Renal cortex interstitium (tissue), 15 donors: ENCODE measurements around the gene POFUT1. TPM values are rescaled to one million over a fixed set of nuclear protein-coding genes. Genes with fewer than 3 reads are reported as not detected.
"Not testable (repeated sequence)": the region's sequence is repeated elsewhere in the genome, so short reads cannot be mapped to it uniquely, and the experiment has no call there.

Experiments
- DNase-seq, 11 donors: peaks; one replicate each; pipeline ENCODE4 v3.0.0-alpha.2; 2013; ENCODE audit warnings: low read depth in 9 of 11, low spot score in 4 of 11; ENCODE audit errors: extremely low read depth in 1 of 11
- long read RNA-seq, 16 experiments: transcript quantifications; one replicate each; lab custom pipeline, GENCODE V29; 2026
- polyA plus RNA-seq, 3 donors: library from polyadenylated mRNA; unstranded; fragments of 120-200 nt; gene quantifications; one replicate each; pipeline ENCODE4 v1.2.1, GENCODE V29; 2013; ENCODE audit not compliant: insufficient read length in 3 of 3

The POFUT1 gene
- polyA plus RNA-seq, result 10 to 100 TPM; 40.8 to 45.0 (median 41.7) TPM
- long read RNA-seq, donor 1, full-length matches to known transcripts, result 13 of 13 reads
- long read RNA-seq, donor 1, partial matches to known transcripts, result 0 of 13 reads
- long read RNA-seq, donor 1, other reads (novel, unspliced or antisense), result 0 of 13 reads
- long read RNA-seq, donor 2, full-length matches to known transcripts, result 8 of 8 reads
- long read RNA-seq, donor 2, partial matches to known transcripts, result 0 of 8 reads
- long read RNA-seq, donor 2, other reads (novel, unspliced or antisense), result 0 of 8 reads
- long read RNA-seq, donor 3, full-length matches to known transcripts, result 11 of 11 reads
- long read RNA-seq, donor 3, partial matches to known transcripts, result 0 of 11 reads
- long read RNA-seq, donor 3, other reads (novel, unspliced or antisense), result 0 of 11 reads
- long read RNA-seq, donor 4, full-length matches to known transcripts, result 8 of 8 reads
- long read RNA-seq, donor 4, partial matches to known transcripts, result 0 of 8 reads
- long read RNA-seq, donor 4, other reads (novel, unspliced or antisense), result 0 of 8 reads
- long read RNA-seq, donor 5, full-length matches to known transcripts, result 15 of 15 reads
- long read RNA-seq, donor 5, partial matches to known transcripts, result 0 of 15 reads
- long read RNA-seq, donor 5, other reads (novel, unspliced or antisense), result 0 of 15 reads
- long read RNA-seq, donor 6, full-length matches to known transcripts, result 5 of 5 reads
- long read RNA-seq, donor 6, partial matches to known transcripts, result 0 of 5 reads
- long read RNA-seq, donor 6, other reads (novel, unspliced or antisense), result 0 of 5 reads
- long read RNA-seq, donor 7, full-length matches to known transcripts, result 7 of 7 reads
- long read RNA-seq, donor 7, partial matches to known transcripts, result 0 of 7 reads
- long read RNA-seq, donor 7, other reads (novel, unspliced or antisense), result 0 of 7 reads
- long read RNA-seq, donor 8, full-length matches to known transcripts, result 18 of 18 reads
- long read RNA-seq, donor 8, partial matches to known transcripts, result 0 of 18 reads
- long read RNA-seq, donor 8, other reads (novel, unspliced or antisense), result 0 of 18 reads
- long read RNA-seq, donor 9, full-length matches to known transcripts, result 7 of 7 reads
- long read RNA-seq, donor 9, partial matches to known transcripts, result 0 of 7 reads
- long read RNA-seq, donor 9, other reads (novel, unspliced or antisense), result 0 of 7 reads
- long read RNA-seq, donor 10, full-length matches to known transcripts, result 8 of 8 reads
- long read RNA-seq, donor 10, partial matches to known transcripts, result 0 of 8 reads
- long read RNA-seq, donor 10, other reads (novel, unspliced or antisense), result 0 of 8 reads
- long read RNA-seq, donor 11, full-length matches to known transcripts, result 16 of 16 reads
- long read RNA-seq, donor 11, partial matches to known transcripts, result 0 of 16 reads
- long read RNA-seq, donor 11, other reads (novel, unspliced or antisense), result 0 of 16 reads
- long read RNA-seq, donor 12, full-length matches to known transcripts, result 4 of 4 reads
- long read RNA-seq, donor 12, partial matches to known transcripts, result 0 of 4 reads
- long read RNA-seq, donor 12, other reads (novel, unspliced or antisense), result 0 of 4 reads
- long read RNA-seq, donor 13, full-length matches to known transcripts, result 24 of 24 reads
- long read RNA-seq, donor 13, partial matches to known transcripts, result 0 of 24 reads
- long read RNA-seq, donor 13, other reads (novel, unspliced or antisense), result 0 of 24 reads
- long read RNA-seq, donor 14, full-length matches to known transcripts, result 12 of 12 reads
- long read RNA-seq, donor 14, partial matches to known transcripts, result 0 of 12 reads
- long read RNA-seq, donor 14, other reads (novel, unspliced or antisense), result 0 of 12 reads
- long read RNA-seq, donor 15, full-length matches to known transcripts, result 2 of 2 reads
- long read RNA-seq, donor 15, partial matches to known transcripts, result 0 of 2 reads
- long read RNA-seq, donor 15, other reads (novel, unspliced or antisense), result 0 of 2 reads
- long read RNA-seq, donor 16, full-length matches to known transcripts, result 20 of 25 reads
- long read RNA-seq, donor 16, partial matches to known transcripts, result 5 of 25 reads
- long read RNA-seq, donor 16, other reads (novel, unspliced or antisense), result 0 of 25 reads

GRCh38 chr20:32207626-32208498 lies at the start of gene POFUT1, which contains the start of gene PLAGL2:
POFUT1 (plus strand) TSS chr20:32207880; CDS start chr20:32207942, 62 bp downstream.
PLAGL2 (minus strand) TSS chr20:32207743; CDS start chr20:32202178, 5,565 bp downstream.
- peak; percentile 70 to 88 (median 84) for DNase-seq

DNA sequence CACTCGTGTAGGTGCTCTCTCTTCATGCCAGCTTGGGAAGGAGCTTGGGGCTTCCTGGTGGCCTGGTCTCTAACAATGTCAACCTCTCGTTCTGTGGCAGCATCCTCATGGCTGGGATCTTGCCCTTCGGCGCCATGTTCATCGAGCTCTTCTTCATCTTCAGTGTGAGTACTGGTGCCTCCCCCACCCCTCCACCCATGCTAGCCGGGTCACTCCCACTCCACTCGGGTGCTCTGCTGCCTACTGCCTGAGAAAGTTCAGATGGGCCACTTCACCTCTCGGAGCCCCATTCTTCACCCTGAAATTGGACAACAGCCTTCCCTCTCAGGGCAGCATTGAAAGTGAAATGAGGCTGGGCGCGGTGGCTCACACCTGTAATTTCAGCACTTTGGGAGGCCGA lies 49.3 kb upstream of the POFUT1 start:
- no peak for DNase-seq

GRCh38 chr20:32158943-32159660 lies 48.6 kb upstream of the POFUT1 start:
- no peak for DNase-seq

GRCh38 chr20:32159766-32160221 lies 47.9 kb upstream of the POFUT1 start:
- DNase-seq, result no peak

- no peak for DNase-seq
These were observed 47.3 kb upstream of the POFUT1 start for GRCh38 chr20:32160341-32160740.

DNA sequence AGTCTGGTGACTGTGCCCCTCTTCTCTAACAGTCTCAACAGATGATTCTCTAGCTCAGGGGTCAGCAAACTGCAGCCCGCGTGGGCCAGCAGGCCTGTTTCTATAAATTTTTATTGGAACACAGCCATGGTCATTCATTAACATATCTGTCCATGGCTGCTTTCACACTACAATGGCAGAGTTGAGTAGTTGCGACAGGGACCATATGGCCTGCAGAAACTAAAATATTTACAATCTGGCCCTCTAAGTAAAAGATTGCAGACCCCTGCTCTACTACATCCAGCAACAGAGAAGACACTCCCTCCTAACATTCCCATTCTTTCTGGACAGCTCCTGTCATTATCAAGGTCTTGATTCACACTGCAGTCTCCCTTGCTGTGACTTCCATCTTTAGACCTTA lies 45.3 kb upstream of the POFUT1 start:
- DNase-seq, result peak in 1 of 11 donors; percentile 32

GRCh38 chr20:32163951-32164350 lies 43.7 kb upstream of the POFUT1 start:
- no peak for DNase-seq

- no peak for DNase-seq
These were observed 42.5 kb upstream of the POFUT1 start for GRCh38 chr20:32164984-32165735.

DNA sequence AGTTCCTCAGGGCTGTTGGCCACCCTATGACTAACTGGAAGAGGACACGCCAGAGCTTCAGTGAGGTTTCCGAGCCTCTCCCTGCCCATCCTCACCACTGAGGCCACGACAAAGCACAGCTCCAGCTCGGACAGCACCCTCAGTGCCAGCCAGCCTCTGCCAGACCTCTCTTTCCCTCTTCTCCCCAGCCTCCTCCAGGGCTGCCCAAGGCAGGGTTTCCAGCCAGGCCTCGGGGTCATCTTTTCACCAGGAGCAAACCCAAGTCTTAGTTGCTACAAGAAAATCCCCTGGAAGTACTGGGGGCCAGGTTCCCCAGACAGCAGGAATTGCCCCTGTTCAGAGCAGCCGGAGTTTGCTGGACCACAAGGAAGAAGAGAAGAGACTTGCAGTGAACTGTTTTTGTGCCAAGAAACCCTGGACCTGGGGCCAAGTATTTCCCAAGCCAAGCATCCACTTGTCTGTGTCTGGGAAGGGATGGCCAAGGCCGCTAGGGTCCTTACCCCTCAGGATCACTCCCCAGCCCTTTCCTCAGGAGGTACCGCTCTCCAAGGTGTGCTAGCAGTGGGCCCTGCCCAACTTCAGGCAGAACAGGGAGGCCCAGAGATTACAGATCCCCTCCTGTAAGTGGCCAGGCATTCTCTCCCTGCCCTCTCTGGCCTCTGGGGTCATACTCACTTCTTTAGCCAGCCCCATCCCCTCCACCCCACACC lies 41.7 kb upstream of the POFUT1 start:
- no peak for DNase-seq

GRCh38 chr20:32167552-32167951 lies 40.1 kb upstream of the POFUT1 start:
- no peak for DNase-seq

- DNase-seq, result peak in 4 of 11 donors; percentile 27 to 44 (median 34)
These were observed 39.3 kb upstream of the POFUT1 start for GRCh38 chr20:32168184-32168910.

GRCh38 chr20:32177696-32178095 lies 30.0 kb upstream of the POFUT1 start:
- not testable (repeated sequence) for DNase-seq

GRCh38 chr20:32179515-32179914 lies 28.2 kb upstream of the POFUT1 start:
- DNase-seq, result no peak

DNA sequence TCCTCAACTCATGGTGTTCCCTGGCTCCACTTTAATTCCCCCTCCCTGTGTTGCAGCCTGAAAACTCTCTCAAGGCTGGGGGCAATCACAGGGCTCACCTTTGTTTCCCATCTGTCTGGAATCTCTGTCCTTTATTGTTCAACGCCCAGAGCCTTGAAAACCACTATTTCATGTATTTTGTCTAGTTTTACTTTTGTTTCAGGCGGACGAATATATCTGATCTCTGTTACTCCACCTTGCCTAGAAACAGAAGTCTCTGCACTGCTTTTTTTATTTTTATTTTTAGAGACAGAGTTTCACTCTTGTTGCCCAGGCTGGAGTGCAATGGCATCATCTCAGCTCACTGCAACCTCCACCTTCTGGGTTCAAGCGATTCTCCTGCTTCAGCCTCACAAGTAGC lies 27.7 kb upstream of the POFUT1 start:
- DNase-seq, result no peak
